Endothelial cell of umbilical vein (primary cell): ENCODE results near the gene H19. TPM values are rescaled to one million over a fixed set of nuclear protein-coding genes. Genes with fewer than 3 reads are reported as not detected.

Source experiments
- BruUV-seq: library from RNA; stranded (reverse); fragments of 400-500 nt; replicated peaks from 2 replicates; lab custom pipeline; 2021; lab: Mats Ljungman, UMichigan
- CTCF ChIA-PET: fragments of 300-600, 350-600 bp; sonication (Branson Sonifier 250); formaldehyde crosslinking; loops from one replicate; lab custom pipeline; 2021; ENCODE audit warnings: antibody characterized with exemption, inconsistent platforms; lab: Charles Lee
- POLR2A ChIA-PET: fragments of 300-600, 350-600 bp; sonication (Branson Sonifier 250); formaldehyde crosslinking; loops from one replicate; lab custom pipeline; 2021; ENCODE audit warnings: antibody characterized with exemption, inconsistent platforms; lab: Charles Lee
- DNase-seq: peaks from one replicate; pipeline ENCODE4 v3.0.0-alpha.2; 2011; ENCODE audit warnings: low read depth, low spot score
- FAIRE-seq: peaks from 2 replicates; lab custom pipeline; 2011; peaks lifted over from hg19 to GRCh38; lab: Jason Lieb, UNC
- H2AFZ ChIP-seq: 2 replicates; pipeline ENCODE4 v1.6.0; 2012; ENCODE audit warnings: low read depth, low read length, control low read depth, inconsistent platforms
- H3K27ac ChIP-seq: 2 replicates; pipeline ENCODE4 v1.5.1; 2011; ENCODE audit warnings: low read depth, mild to moderate bottlenecking, control low read depth, low read length, moderate library complexity; ENCODE audit not compliant: insufficient read depth
- H3K27me3 ChIP-seq, 2 experiments: 2 replicates each; pipeline versions ENCODE4 v1.6.0 to v1.6.1; 2011; ENCODE audit warnings: low read length in 2 of 2, mixed read lengths in 1 of 2; ENCODE audit not compliant: control insufficient read depth in 2 of 2, insufficient read depth in 2 of 2
- H3K36me3 ChIP-seq, 2 experiments: 2 replicates in 1 of 2; 3 replicates in 1 of 2; pipeline ENCODE4 v1.5.1; 2011; ENCODE audit warnings: low read length in 2 of 2, mild to moderate bottlenecking in 1 of 2, moderate library complexity in 1 of 2; ENCODE audit not compliant: control insufficient read depth in 2 of 2, insufficient read depth in 2 of 2; ENCODE audit errors: extremely low read depth in 1 of 2
- H3K4me1 ChIP-seq: 3 replicates; pipeline ENCODE4 v1.5.1; 2011; ENCODE audit warnings: mild to moderate bottlenecking, low read length; ENCODE audit not compliant: control insufficient read depth, insufficient read depth; ENCODE audit errors: extremely low read depth
- H3K4me2 ChIP-seq: 2 replicates; pipeline ENCODE4 v1.6.1; 2011; ENCODE audit warnings: low read length, control low read depth, mixed read lengths; ENCODE audit not compliant: insufficient read depth
- H3K4me3 ChIP-seq, 3 experiments: fragments of 200-600 bp in 1 of 3; sonication (generic), shearing (Covaris generic) in 1 of 3; replicated peaks in 1 of 3; 2 replicates each; pipeline ENCODE4 v1.5.1; 2011 to 2016; ENCODE audit warnings: control low read depth in 3 of 3, low read length in 3 of 3, mild to moderate bottlenecking in 2 of 3, inconsistent platforms in 1 of 3, low read depth in 1 of 3, moderate library complexity in 1 of 3; ENCODE audit not compliant: insufficient read depth in 1 of 3
- H3K79me2 ChIP-seq: 2 replicates; pipeline ENCODE4 v1.6.0; 2012; ENCODE audit warnings: low read length, inconsistent platforms; ENCODE audit not compliant: control insufficient read depth, insufficient read depth
- H3K9ac ChIP-seq: replicated peaks from 2 replicates; pipeline ENCODE3; 2011; ENCODE audit warnings: low read length, control low read depth; ENCODE audit not compliant: insufficient read depth; ENCODE audit errors: extremely low read depth
- H3K9me1 ChIP-seq: replicated peaks from 3 replicates; pipeline ENCODE4 v1.6.0; 2011; ENCODE audit warnings: mild to moderate bottlenecking, low read length; ENCODE audit not compliant: control insufficient read depth, insufficient read depth; ENCODE audit errors: extremely low read depth
- H3K9me3 ChIP-seq: replicated peaks from 2 replicates; pipeline ENCODE4 v1.5.1; 2012; ENCODE audit warnings: low read length, inconsistent platforms; ENCODE audit not compliant: control insufficient read depth, insufficient read depth
- H4K20me1 ChIP-seq: replicated peaks from 2 replicates; pipeline ENCODE3; 2011; ENCODE audit warnings: mild to moderate bottlenecking, low read length; ENCODE audit not compliant: control insufficient read depth, insufficient read depth; ENCODE audit errors: extremely low read depth
- FOS ChIP-seq: IDR thresholded peaks from 2 replicates; pipeline ENCODE4 v1.6.1; 2011; ENCODE audit warnings: mild to moderate bottlenecking, low read length, moderate library complexity, borderline replicate concordance; ENCODE audit not compliant: insufficient read depth
- POLR2A ChIP-seq: IDR thresholded peaks from 2 replicates; pipeline ENCODE4 v1.6.1; 2012; ENCODE audit warnings: low read depth, mild to moderate bottlenecking, control low read depth, low read length
- dilution Hi-C: fragments of 300-500 bp; cut with MboI; formaldehyde crosslinking; loops from one replicate; pipeline ENCODE4 v1.15.0; 2019; ENCODE audit warnings: low sequenced_read_pairs; ENCODE audit not compliant: extremely low pct_ligation_motif_present
- intact Hi-C: fragments of 100-400 bp; cut with micrococcal nuclease; formaldehyde crosslinking; loops from one replicate; pipeline ENCODE4 v1.10.0; 2022
- polyA plus RNA-seq, 4 experiments: library from polyadenylated mRNA; depleted of rRNA in 3 of 4; stranded (reverse) in 3 of 4; unstranded in 1 of 4; fragments of >200 nt; gene quantifications; 2 replicates each; pipeline versions ENCODE4 v1.2.1 to v1.2.3, GENCODE V29; 2011 to 2012; ENCODE audit warnings: missing spikeins in 1 of 4
- total RNA-seq: library from RNA; stranded (reverse); gene quantifications from 2 replicates; pipeline ENCODE4 v1.2.3, GENCODE V29; 2021
- TF ChIP-seq, protein P1 (sequence below), 2 donors: IDR thresholded peaks; 1 replicate in 1 of 2; 2 replicates in 1 of 2; pipeline ENCODE4 v1.5.1; 2011; ENCODE audit warnings: low read length in 2 of 2, mild to moderate bottlenecking in 2 of 2, moderate library complexity in 2 of 2, control low read depth in 1 of 2, inconsistent platforms in 1 of 2, low read depth in 1 of 2; ENCODE audit not compliant: insufficient read depth in 1 of 2; ENCODE audit errors: extremely low read depth in 1 of 2

H19 gene
- total and polyA plus RNA-seq, 2 donors (not counting 3 experiments of a cell fraction or from before 2014, with no cell fraction given), result 0.21 to 3.2 TPM

- dilution Hi-C loops, result no loop called here
- Histone ChIP-seq H3K4me1 (no peaks in the 10 kb centered on the region), H3K36me3 (no peaks in the 10 kb centered on the region), H2AFZ (no peak overlapping the region), H3K79me2 (no peaks in the 10 kb centered on the region), H3K4me2 (no peak overlapping the region), H3K9ac (no peak overlapping the region), H3K9me1 (no peaks in the 10 kb centered on the region), H3K27me3 (no peaks in the 10 kb centered on the region), H3K27ac (no peak overlapping the region), H4K20me1 (no peaks in the 10 kb centered on the region), H3K4me3 (no peak overlapping the region), H3K9me3 (no peaks in the 10 kb centered on the region)
- POLR2A ChIA-PET, result no interaction called here
- TF ChIP-seq, protein P1, sequence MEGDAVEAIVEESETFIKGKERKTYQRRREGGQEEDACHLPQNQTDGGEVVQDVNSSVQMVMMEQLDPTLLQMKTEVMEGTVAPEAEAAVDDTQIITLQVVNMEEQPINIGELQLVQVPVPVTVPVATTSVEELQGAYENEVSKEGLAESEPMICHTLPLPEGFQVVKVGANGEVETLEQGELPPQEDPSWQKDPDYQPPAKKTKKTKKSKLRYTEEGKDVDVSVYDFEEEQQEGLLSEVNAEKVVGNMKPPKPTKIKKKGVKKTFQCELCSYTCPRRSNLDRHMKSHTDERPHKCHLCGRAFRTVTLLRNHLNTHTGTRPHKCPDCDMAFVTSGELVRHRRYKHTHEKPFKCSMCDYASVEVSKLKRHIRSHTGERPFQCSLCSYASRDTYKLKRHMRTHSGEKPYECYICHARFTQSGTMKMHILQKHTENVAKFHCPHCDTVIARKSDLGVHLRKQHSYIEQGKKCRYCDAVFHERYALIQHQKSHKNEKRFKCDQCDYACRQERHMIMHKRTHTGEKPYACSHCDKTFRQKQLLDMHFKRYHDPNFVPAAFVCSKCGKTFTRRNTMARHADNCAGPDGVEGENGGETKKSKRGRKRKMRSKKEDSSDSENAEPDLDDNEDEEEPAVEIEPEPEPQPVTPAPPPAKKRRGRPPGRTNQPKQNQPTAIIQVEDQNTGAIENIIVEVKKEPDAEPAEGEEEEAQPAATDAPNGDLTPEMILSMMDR (IDR thresholded peaks at IDR 0.05; ENCODE audit: extremely low read depth in 1 of 2, insufficient read depth in 1 of 2, low read depth in 1 of 2, low read length in 2 of 2), result no peak
- no peak for TF ChIP-seq POLR2A
- BruUV-seq, result no TSS peak
- no peak for DNase-seq
- intact Hi-C loops, result no loop called here
- CTCF ChIA-PET, result interaction anchor here (0.9 to 1.0 kb wide), 2 partner anchors 103 to 172 kb away, joined by 3 read pairs; no protein-coding TSS in a partner anchor
- no peak for FAIRE-seq
Measured at GRCh38 chr11:1979607-1980006, 18.0 kb downstream of the H19 start.

GRCh38 chr11:1978720-1979473 is 18.7 kb downstream of the H19 start:
- H3K27me3 ChIP-seq, result no peaks in the 10 kb centered on the region
- DNase-seq (no peak), FAIRE-seq (no peak)
- H3K27ac ChIP-seq, result no peak overlapping the region
- no peak overlapping the region for H3K9ac ChIP-seq
- no peaks in the 10 kb centered on the region for H3K4me1 ChIP-seq
- ChIA-PET CTCF (interaction anchor here (1.3 kb wide), 1 partner anchor 97 kb away, joined by 7 read pairs; no protein-coding TSS in a partner anchor), POLR2A (no interaction called here)
- H3K36me3 ChIP-seq, result no peaks in the 10 kb centered on the region
- dilution Hi-C loops, result no loop called here
- BruUV-seq, result no TSS peak
- no peaks in the 10 kb centered on the region for H3K9me1 ChIP-seq
- H3K79me2 ChIP-seq, result no peaks in the 10 kb centered on the region
- no peak overlapping the region for H3K4me2 ChIP-seq
- no peak for TF ChIP-seq FOS
- H4K20me1 ChIP-seq, result no peaks in the 10 kb centered on the region
- no peaks in the 10 kb centered on the region for H3K9me3 ChIP-seq
- no peak overlapping the region for H3K4me3 ChIP-seq
- no peak overlapping the region for H2AFZ ChIP-seq
- intact Hi-C loops, result no loop called here
